Progenitor cell of endocrine pancreas (in vitro differentiated cells): ENCODE results near the gene TTC24. TPM values are rescaled to one million over a fixed set of nuclear protein-coding genes. Genes with fewer than 3 reads are reported as not detected.

ENCODE experiments used
- DNase-seq: peaks from one replicate; pipeline ENCODE4 v3.0.0; 2021; ENCODE audit warnings: low spot score; ENCODE audit not compliant: unreplicated experiment
- H3K27ac Mint-ChIP-seq: 2 replicates; pipeline ENCODE4 v1.8.0; 2021; ENCODE audit warnings: mild to moderate bottlenecking, moderate library complexity, mixed read lengths
- H3K27me3 Mint-ChIP-seq: 2 replicates; pipeline ENCODE4 v1.8.0; 2021; ENCODE audit warnings: mixed read lengths
- H3K36me3 Mint-ChIP-seq: 2 replicates; pipeline ENCODE4 v1.8.0; 2022; ENCODE audit warnings: mixed read lengths; ENCODE audit not compliant: insufficient read depth
- H3K4me1 Mint-ChIP-seq: 2 replicates; pipeline ENCODE4 v1.8.0; 2021; ENCODE audit warnings: low read depth, mixed read lengths
- H3K4me3 Mint-ChIP-seq: 2 replicates; pipeline ENCODE4 v1.8.0; 2021; ENCODE audit warnings: low read depth, mild to moderate bottlenecking, moderate library complexity, mixed read lengths
- H3K9me3 Mint-ChIP-seq: 2 replicates; pipeline ENCODE4 v1.8.0; 2021; ENCODE audit warnings: low read depth, mixed read lengths
- CTCF ChIP-seq: fragments of 200-600 bp; sonication (generic); IDR thresholded peaks from one replicate; pipeline ENCODE4 v1.5.0; 2021; ENCODE audit warnings: antibody characterized with exemption, mild to moderate bottlenecking; ENCODE audit not compliant: unreplicated experiment
- total RNA-seq: library from RNA; stranded (reverse); gene quantifications from 2 replicates; pipeline ENCODE4 v1.2.1, GENCODE V29; 2021

TTC24 gene
- total RNA-seq, 1 donor from 2014 or later, result not detected

DNA sequence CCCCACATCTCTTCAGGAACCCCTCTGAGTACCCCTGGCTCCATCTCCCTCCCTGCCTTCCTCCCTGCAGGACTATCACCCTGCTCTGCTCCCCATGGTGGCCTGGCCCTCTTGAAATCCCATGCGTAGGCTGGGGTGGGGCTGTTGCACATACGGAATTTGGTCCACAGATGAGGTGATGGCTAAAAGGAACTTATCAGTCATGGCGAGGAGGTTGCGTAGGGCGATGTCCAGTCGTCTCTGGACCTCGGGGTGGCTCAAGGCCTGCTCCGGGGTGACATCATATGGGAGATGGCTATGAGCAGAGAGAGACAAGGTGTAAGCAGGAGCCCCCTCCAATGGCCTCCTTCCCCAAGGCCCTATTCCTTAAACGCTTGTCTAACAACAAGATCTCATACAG, 42.5 kb upstream of the TTC24 start:
- no peak for TF ChIP-seq CTCF
- H3K27ac Mint-ChIP-seq, result no peak overlapping the region
- H3K4me1 Mint-ChIP-seq, result no peaks in the 10 kb centered on the region
- no peak overlapping the region for H3K4me3 Mint-ChIP-seq
- H3K27me3 Mint-ChIP-seq, result no peaks in the 10 kb centered on the region
- peaks cover 6% of the 10 kb centered on the region for H3K36me3 Mint-ChIP-seq
- DNase-seq, result no peak
- no peaks in the 10 kb centered on the region for H3K9me3 Mint-ChIP-seq

- no peak overlapping the region for H3K4me3 Mint-ChIP-seq
Observed at GRCh38 chr1:156538711-156539440, 40.6 kb upstream of the TTC24 start.

GRCh38 chr1:156539818-156540355, 39.6 kb upstream of the TTC24 start:
- H3K27ac Mint-ChIP-seq, result no peak overlapping the region

More at GRCh38 chr1:156538711-156539440, 40.6 kb upstream of the TTC24 start:
- Mint-ChIP-seq H3K4me1 (peaks cover 2% of the 10 kb centered on the region), H3K9me3 (no peaks in the 10 kb centered on the region), H3K27ac (no peak overlapping the region), H3K27me3 (no peaks in the 10 kb centered on the region), H3K36me3 (peaks cover 6% of the 10 kb centered on the region)
- no peak for DNase-seq
- TF ChIP-seq CTCF, result no peak

GRCh38 chr1:156540955-156541354, 38.6 kb upstream of the TTC24 start:
- H3K27me3 Mint-ChIP-seq, result no peaks in the 10 kb centered on the region
- no peaks in the 10 kb centered on the region for H3K9me3 Mint-ChIP-seq
- no peak overlapping the region for H3K4me3 Mint-ChIP-seq
- TF ChIP-seq CTCF, result no peak
- DNase-seq, result no peak
- no peak overlapping the region for H3K27ac Mint-ChIP-seq
- peaks cover 2% of the 10 kb centered on the region for H3K4me1 Mint-ChIP-seq
- H3K36me3 Mint-ChIP-seq, result peaks cover 6% of the 10 kb centered on the region

More at GRCh38 chr1:156539818-156540355, 39.6 kb upstream of the TTC24 start:
- Mint-ChIP-seq H3K9me3 (no peaks in the 10 kb centered on the region), H3K27me3 (no peaks in the 10 kb centered on the region), H3K36me3 (peaks cover 6% of the 10 kb centered on the region), H3K4me3 (no peak overlapping the region), H3K4me1 (peaks cover 2% of the 10 kb centered on the region)
- no peak for TF ChIP-seq CTCF
- DNase-seq, result no peak

- H3K4me1 Mint-ChIP-seq, result peaks cover 2% of the 10 kb centered on the region
- peak overlapping the region; percentile 8 for H3K27ac Mint-ChIP-seq
- H3K27me3 Mint-ChIP-seq, result no peaks in the 10 kb centered on the region
- no peak for TF ChIP-seq CTCF
- no peak overlapping the region for H3K4me3 Mint-ChIP-seq
- DNase-seq, result no peak
- peaks cover 6% of the 10 kb centered on the region for H3K36me3 Mint-ChIP-seq
- H3K9me3 Mint-ChIP-seq, result no peaks in the 10 kb centered on the region
Observed at GRCh38 chr1:156543066-156543465, 36.5 kb upstream of the TTC24 start.
